ENCODE measurements around the gene ASS1.

ASS1 gene

GRCh38 chr9:130437011-130437789 lies 7.6 kb upstream of the ASS1 start:
- no peak for DNase-seq

GRCh38 chr9:130438382-130438981 lies 6.3 kb upstream of the ASS1 start:
- DNase-seq: no peak

DNA sequence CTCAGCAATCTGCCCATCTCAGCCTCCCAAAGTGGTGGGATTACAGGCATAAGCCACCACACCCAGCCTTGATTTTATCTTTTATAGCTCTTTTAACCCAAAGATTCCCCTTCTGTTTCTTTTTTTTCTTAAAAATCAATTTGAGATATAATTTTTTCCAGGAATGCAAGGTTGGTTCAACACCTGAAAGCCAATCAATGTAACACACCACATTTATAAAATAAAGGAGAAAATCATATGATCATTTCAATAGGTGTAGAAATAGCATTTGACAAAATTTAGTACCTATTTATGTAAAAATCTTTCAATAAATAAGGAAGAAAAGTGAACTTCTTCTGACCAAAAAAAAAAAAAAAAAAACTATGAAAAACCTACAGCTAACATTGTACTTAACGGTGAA lies 3.7 kb upstream of the ASS1 start:
- no peak for DNase-seq

DNA sequence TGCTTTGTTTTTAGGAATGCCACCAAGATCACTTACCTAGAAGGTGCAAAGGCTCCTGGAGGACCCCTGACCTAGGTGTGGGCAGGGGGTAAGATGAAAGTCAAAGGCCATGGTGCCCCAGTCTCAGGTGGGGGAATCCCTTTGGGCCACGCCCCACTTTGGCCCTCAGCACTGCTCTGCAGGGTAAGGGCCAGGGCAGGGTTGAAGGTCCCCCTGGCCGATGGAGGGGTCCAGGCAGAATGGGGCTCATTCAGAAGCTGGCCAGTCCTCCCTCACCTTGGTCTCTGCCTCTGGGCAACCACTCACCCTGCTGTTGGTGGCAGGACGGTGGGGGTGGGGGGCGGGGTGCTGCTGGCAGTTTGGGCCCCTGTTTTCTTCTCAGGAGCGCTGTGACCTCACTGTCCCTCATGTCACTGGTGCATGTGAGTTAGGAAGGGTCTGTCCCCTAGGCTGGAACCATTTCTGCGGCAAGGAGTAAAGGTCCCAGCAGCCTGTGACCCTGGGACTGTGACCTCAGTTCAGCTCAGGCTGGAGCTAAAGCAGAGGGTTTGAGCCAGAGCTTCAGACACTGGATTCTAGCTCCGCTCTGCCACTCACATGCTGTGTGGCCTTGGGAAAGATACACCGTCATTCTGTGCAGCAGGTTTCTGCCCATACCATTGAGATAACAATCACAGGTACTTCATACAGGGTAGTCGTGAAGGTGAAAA lies 1.9 kb upstream of the ASS1 start:
- DNase-seq: no peak

DNA sequence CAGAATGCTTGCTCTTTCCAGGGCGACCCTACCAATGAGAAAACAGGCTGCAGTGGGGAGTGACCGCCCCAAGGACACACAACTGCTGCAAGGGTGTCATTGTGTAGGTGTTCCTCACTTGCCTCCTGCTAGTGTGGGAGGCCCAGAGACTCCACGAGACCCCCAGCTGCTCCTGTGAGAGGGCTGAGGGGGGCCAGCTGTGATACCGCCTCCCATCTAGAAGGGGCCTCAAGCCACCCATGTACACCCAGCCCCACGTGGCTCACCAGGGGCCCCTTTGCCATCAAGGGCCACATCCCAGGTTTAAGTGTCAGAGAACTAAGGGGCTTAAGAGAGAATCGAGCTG lies 1.3 kb upstream of the ASS1 start:
- DNase-seq: no peak

DNA sequence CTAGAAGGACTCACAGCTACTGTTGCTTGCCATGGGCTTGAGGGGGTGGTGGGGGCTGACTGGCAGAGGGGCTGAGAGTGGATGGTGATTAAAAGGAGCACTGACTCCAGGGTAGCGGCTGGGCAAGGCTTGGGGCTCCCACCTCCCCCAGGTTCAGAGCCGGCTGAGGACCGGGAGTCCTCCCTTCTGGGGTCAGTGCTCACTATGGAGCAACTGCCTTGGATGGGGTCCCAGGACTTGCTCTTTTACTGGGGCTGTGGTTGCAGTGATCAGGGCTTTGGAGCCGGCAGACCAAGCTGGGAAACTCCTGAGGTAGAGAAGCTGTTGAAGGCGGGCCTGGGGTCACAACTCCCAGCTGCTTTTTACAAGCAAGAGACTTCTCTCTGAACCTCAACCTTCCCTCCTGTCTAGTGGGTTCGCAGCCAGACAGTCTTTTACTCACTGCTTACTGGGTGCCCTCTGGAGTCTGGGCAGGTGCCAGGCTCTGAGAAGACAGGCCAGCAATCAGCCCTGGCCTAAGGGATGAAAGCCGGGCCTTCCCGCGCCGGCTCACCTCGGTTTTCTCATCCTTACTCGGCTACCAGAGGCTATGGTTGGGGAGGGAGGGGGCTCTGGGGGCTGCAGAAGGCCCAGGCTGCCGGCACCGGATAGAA lies 795 bp upstream of the ASS1 start:
- DNase-seq: no peak

- no peak for DNase-seq
Measured at GRCh38 chr9:130445268-130445983, 665 bp downstream of the ASS1 start.

DNA sequence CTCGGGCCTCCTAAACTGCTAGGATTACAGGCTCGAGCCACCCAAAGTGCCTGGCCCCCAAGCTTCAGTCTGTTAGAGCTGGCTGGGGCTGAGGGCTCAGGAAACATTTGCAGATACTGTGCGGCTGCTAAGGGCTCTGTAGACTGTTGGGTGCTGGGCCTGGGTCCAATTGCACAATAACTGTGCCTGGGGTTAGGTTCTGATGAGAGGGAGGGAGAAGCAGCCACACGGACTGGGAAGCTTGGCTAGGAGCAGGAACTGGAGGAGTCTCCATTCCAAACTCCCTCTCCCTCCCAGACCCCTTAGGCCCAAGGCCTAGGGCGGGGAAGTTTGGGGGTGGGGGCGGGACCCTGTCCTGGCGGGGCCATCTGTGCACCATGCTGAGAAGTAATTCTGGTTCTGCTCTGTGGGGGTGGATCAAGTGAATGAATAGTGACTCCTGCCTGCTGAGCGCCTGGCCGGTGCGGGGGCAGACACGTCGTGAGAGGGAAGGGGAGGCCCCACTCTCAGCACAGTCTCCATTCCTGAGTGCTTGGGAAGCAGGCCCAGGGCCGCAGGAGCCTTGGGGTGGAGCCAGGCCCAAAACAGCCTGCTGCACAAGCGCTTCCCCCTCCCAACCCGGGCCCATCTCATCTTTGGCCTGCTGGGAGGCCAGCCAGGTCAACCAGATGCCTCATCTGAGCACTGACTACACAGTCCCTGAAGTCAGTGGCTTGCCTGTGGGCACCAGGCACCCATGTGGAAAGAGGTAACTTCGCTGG lies 1.5 kb downstream of the ASS1 start:
- DNase-seq: no peak

GRCh38 chr9:130447193-130447816 lies 2.5 kb downstream of the ASS1 start:
- DNase-seq: no peak

DNA sequence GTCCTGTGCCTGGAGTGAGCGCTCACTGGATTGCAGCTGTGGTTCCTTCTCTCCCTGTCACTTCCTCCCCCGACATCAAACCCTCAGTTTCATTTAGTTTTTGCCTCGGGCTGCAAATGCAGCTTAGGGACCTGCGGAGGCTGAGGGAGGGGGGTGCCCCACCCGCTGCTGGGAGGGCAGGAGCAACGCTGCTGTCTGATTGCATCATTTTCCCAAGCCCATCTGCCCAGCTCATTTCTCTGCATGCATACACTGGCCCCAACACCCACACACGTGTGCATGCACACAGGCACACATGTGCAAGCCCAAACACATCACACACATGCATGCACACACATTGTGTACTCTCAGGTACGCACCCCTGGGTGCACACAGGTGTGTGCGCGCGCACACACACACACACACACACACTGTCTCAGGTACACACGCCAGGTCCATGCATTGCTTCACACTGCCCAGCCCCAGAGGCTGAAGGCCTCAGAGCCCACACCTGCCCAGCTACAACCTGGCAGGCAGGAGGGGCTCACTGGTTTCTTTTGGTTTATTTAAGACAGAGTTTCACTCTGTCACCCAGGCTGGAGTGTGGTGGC lies 3.4 kb downstream of the ASS1 start:
- no peak for DNase-seq

- no peak for DNase-seq
Measured at GRCh38 chr9:130448771-130449603, 4.2 kb downstream of the ASS1 start.

DNA sequence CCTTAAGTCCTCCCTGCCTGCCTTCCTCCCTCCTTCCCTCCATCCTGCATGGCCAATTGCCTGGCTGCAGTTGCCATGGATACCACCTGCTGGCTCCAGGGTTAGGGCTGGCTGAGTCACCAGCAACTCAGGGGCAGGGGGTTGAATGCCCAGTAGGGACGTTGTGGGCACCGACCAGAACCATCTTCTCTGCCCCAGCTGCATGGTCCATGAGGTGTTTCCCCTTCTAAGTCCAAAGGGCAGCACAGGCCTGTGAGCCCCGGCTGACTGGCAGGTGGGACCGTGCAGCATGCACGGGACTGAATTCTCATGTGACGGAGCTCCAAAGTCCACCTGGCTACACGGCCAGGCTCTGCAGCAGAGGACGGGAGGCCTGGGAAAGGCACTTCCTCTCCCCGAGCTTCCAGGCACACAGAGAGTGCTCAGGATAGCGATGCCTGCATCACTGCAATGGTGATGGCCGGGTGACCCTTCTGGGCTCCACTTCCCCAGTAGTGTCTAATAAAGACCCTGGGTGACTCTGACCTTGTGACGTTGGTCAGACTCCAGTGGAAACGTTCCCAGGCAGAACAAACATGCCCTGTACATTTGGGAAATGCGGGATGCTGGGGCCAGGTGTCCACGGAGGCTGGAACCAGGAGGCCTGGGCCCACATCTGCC lies 5.7 kb downstream of the ASS1 start:
- DNase-seq: no peak

- DNase-seq: no peak
Measured at GRCh38 chr9:130451004-130451390, 6.2 kb downstream of the ASS1 start.

DNA sequence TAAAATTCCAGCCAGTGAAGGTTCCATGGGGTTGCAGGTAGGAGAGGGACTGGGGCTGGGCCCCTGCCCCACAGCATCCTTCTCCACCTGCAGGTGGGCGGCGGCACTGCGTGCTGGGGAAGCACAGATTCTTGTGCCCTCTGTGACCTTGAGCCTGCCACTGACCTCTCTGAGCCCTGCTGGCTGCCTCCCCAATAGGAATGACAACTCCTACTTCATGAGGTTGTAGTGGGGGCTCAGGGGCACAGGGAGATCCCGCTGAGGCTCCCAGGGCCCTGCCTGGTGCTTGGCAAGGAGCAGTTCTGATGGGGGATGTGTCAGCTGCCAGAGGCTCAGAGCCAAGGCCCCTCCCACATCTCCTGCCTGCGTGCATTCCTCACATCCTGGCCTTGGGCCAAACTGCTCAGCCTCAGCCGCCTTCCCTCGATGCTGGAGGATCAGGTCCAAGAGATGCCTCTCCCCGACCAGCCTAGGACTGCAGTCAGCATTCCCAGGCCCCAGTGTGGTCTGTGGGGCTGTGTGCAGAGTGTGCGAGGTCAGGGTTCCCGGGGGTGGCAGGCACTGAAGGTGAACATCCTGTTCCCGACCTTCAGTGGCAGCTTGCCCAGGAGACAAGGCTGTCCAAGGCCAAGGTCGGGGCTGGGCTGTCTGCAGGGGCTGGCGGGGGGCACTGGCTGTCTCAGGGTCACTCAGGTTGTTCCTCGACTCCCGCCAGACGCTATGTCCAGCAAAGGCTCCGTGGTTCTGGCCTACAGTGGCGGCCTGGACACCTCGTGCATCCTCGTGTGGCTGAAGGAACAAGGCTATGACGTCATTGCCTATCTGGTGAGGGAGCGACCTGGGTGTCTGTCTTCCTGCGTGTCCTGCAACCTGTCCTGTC lies 7.0 kb downstream of the ASS1 start:
- peak; percentile 50 for DNase-seq

GRCh38 chr9:130452835-130453234 lies 8.1 kb downstream of the ASS1 start:
- no peak for DNase-seq

DNA sequence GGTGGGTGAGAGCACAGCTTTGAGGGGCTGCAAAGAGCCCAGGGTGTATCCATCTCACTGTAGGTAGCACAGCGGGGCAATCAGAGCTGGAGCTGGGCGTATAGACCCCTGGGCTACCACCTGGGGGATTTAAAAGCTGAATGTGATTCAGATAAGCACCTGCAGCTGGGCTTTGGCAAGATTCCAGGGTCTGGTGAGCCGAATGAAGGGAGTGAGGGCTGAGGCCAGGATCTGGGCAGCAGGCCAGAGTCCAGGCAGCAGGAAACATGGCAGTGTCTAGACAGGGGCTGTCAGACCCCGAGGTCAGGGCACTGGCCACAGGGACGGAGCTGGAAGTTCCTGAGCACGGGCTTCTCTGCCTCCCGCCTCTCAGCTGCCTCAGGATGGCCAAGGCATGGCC lies 8.7 kb downstream of the ASS1 start:
- no peak for DNase-seq

DNA sequence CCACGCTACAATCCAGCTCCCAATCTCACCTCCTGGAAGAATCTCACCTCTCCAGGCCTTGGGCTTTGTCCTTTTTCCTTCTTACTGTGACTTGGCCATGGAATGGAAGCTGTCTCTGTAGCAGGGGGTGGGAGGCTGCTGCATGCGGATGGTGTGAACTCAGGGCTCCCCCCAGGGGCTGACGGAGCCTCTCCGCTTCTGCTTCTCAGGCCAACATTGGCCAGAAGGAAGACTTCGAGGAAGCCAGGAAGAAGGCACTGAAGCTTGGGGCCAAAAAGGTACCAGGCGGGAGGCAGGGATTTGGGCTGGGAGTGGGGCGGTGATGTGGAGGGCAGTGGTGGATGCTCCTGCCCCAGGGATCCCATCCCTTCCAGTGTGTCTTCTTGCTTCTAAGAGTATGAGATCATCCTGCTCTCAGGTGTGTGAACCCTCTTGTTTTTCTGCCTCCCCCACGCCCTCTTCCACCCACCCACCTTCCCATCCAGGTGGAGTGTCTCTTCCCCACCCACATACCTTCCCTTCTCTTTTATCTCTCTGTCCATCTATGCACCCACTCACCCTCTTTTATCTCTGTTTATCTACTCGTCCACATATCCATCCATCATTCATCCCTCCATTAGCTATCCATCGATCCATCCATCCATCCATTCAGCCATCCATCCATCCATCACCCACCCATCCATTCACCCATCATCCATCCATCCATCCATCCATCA lies 9.5 kb downstream of the ASS1 start:
- DNase-seq: no peak

- no peak for DNase-seq
Measured at GRCh38 chr9:130454812-130455325, 10.1 kb downstream of the ASS1 start.

Measured in stimulated activated CD8-positive, alpha-beta memory T cell treated with anti-CD3 and anti-CD28 coated beads, Interleukin-4, amount 100 ng/mL, for 48 hours (primary cell).